SW 1271 (cell line): ENCODE data around the gene KCNN3.
"Not testable (repeated sequence)": the region's sequence is repeated elsewhere in the genome, so short reads cannot be mapped to it uniquely, and the experiment has no call there.

ENCODE experiments used
- DNase-seq, 2 experiments: peaks; one replicate each; lab custom pipeline; 2025; lab: John Stamatoyannopoulos, UW

KCNN3 gene

GRCh38 chr1:154870115-154870571 is at the start of gene KCNN3:
Gene KCNN3, minus strand, starts transcription at chr1:154870281. Its CDS starts 317 bp downstream, at chr1:154869964.
- DNase-seq = no peak

DNA sequence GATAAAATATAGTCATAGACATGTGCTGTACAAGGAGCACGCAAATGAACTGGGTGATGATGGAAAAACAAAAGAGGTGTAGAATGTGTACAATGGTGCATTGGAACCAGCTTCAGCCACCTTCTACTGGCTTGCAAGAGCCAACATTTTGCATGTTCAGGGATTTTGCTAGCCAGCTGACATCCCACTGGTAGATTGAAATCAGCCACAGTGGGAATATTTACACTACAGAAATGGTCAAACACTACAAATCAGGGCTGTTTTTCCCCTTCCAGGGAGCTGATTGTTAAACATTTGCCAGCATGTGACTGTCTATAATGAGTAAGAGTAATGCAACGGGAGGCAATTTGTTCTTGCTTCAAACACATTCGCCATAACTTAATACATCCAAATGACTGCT is 43.2 kb upstream of the KCNN3 start:
- DNase-seq = no peak

DNA sequence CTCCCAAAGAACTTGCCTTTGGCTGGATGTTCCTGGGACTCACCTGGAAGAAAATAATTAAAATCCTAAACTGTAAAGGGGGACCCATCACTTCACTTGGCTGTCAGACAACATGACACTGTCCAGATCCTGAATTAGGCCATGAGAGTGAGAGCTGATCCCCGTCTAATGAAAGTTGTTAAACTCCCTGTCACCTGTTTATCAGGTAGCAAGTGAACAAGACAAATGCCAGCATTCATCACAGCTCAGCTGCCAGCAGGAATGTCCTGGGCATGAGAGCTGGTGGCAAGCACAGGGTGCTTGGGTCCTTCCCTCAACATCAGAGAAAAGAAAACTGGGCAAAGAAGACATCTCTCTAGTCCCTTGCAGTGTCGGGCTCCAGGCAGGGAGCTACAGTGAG is 42.7 kb upstream of the KCNN3 start:
- no peak for DNase-seq

DNA sequence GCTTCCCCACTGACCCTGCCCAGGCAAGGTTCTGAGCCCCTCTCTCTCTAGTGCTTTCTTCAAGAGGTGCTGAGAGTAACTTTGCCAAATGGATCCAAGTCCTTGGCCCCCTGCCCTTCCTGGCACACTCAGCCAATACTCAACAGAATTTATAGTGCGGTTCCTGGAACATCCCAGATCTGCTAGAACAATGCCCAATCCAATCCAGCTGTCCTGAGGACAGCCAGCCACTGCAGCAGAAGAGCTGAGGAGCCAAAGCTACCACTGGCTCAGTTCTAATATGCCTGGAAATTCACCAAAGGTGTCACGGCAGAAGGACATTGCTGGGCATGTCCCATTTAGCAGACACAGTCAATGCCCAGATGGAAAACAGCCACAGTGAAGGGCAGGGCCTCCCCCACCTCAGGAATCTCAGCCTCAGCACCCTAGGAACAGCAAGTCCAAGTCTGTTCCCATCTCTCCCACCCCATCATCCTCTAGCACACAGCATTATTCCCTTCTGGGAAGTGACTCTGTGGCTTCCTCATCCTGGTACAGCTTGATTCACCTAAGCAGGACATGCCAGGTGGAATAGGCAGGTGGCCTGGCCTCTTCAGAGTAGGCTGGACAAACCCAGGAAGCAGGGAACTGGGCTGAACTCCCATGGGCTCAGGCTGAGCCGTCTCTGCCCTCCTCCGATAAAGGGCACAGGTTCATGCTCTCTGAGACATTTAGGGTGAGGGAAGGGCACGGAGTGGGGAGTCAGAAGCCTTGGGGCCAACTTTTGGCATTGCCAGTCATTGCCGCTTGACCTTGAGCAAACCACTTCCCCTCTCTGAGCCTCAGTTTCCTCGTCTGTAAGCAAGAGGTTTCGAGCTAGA is 41.8 kb upstream of the KCNN3 start:
- no peak for DNase-seq

GRCh38 chr1:154910851-154911250 is 40.8 kb upstream of the KCNN3 start:
- no peak for DNase-seq

- no peak for DNase-seq
Observed at GRCh38 chr1:154908937-154909336, 38.9 kb upstream of the KCNN3 start.

GRCh38 chr1:154908129-154908528 is 38.0 kb upstream of the KCNN3 start:
- DNase-seq = not testable (repeated sequence)

- DNase-seq = no peak
Observed at GRCh38 chr1:154906621-154907081, 36.6 kb upstream of the KCNN3 start.

DNA sequence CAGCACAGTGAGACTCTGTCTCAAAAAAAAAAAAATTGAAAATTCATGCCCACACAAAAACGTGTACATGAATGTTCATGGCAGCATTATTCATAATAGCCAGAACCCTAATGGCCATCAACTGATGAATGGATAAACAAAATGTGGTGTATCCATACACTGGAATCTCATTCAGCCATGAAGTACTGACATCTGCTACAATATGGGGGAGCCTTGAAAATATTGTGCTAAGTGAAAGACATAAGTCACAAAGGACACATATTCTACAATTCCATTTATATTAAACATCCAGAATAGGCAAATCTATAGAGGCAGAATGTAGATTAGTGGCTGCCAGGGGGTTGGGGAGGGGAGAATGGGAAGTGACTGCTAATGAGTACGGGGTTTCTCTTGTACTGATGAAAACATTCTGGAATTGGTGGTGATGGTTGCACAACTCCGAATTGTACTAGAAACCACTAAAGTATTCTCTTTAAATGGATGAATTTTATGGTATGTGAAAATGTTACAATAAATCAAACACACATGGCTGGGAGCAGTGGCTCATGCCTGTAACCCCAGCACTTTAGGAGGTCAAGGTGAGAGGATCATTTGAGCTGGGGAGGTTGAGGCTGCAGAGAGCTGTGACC is 33.0 kb upstream of the KCNN3 start:
- DNase-seq = no peak

GRCh38 chr1:154901591-154901990 is 31.5 kb upstream of the KCNN3 start:
- no peak for DNase-seq

- DNase-seq = no peak
Observed at GRCh38 chr1:154899041-154899440, 29.0 kb upstream of the KCNN3 start.

- DNase-seq = no peak
Observed at GRCh38 chr1:154896771-154897286, 26.7 kb upstream of the KCNN3 start.

DNA sequence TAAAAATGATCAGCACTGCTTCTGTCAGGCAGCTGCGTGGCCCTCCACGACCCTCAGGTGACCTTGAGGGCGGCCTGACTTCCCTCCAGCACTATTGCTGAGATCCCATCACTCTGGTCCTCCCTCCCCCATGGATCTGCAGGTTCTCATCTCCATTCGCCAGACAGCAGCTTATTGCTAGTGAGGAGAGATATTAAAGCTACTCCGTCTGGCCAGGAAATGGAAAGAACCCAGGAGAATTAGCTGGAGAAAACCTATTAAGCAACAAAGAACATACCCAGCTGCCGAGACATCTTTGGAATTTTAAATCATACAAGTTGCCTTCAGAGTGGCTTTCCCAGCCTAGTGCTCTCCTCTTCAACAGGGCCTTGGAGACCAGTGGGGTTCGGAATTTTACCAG is 25.7 kb upstream of the KCNN3 start:
- no peak for DNase-seq

DNA sequence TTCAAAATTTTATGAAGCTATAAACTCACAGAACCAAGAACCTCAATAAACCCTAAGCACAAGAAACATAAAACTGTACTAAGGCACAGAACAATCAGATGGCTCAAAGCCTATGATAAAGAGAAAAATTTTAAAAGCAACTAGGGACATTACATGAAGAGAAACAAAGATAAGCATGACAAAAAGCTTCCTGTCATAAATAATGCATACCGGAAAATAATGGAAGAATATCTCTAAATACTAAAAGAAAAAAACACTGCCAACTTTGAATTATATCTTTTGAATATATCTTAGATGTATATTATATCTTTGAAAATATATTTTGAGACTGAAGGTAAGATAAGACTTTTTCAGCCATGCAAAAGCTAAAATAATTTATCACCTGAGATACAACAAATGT is 21.4 kb upstream of the KCNN3 start:
- DNase-seq = no peak

DNA sequence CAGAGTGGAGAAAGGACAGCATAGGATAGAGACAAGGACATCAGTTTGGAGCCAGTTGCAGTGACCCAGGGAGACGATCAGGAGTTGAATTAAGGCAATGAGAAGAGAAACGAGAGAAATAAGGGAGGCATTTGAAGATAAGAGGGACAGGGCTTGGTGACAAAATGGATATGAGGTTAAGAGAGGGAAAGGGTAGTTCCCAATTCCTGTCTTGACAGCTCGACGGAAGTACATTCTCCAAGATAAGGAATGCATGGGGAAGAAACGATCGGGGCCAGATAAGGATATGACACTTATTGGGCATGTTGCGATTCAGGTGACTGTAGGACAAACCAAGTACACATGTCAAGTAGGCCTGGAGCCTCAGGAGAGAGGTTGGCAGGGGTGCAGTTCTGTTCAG is 18.7 kb upstream of the KCNN3 start:
- DNase-seq = no peak

- no peak for DNase-seq
Observed at GRCh38 chr1:154886281-154887015, 16.4 kb upstream of the KCNN3 start.

GRCh38 chr1:154884869-154885701 is 15.0 kb upstream of the KCNN3 start:
- no peak for DNase-seq

DNA sequence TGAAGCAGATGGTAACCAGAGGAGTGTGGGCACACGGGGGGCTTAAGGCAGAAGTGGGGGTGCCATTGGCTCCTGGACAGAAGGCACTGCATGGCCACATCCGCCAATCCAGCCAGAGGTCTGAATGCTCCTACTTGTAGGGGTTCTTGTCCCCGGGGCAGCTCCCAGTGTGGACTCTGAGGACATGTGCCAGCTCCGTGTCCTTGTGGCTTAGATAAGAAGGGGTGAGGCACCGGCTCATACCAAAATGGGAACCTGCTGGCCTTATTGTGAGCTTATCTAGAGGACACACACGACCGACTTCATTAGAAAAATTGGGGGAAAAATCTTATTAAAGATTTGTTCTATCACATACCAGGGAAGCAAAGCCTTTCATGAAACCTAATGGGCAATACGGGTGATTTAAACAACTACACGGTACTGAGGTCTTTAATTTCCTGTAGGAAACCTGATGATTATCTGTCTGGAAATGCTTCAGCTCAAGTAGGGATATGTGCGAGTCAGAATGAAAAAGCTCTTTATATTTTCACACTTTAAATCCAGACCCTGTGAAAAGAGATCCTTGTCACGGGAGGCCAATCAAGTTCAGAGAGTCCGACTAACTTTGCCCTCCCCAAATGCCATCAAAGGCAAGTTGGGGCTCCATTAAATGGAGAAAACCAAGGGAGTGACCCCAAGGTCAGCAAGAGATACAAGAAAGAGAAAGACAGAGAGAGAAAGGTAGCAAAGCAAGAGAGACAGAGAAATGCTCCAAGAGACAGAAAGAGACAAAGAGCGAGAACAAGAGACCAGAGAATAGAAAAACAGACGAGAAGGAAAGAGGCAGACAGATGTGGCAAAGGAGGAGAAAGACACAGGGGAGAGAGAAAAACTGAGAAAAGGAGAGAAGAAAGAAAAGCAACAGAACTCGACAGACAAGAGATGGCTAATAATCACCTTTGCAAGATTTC is 14.1 kb upstream of the KCNN3 start:
- no peak for DNase-seq

DNA sequence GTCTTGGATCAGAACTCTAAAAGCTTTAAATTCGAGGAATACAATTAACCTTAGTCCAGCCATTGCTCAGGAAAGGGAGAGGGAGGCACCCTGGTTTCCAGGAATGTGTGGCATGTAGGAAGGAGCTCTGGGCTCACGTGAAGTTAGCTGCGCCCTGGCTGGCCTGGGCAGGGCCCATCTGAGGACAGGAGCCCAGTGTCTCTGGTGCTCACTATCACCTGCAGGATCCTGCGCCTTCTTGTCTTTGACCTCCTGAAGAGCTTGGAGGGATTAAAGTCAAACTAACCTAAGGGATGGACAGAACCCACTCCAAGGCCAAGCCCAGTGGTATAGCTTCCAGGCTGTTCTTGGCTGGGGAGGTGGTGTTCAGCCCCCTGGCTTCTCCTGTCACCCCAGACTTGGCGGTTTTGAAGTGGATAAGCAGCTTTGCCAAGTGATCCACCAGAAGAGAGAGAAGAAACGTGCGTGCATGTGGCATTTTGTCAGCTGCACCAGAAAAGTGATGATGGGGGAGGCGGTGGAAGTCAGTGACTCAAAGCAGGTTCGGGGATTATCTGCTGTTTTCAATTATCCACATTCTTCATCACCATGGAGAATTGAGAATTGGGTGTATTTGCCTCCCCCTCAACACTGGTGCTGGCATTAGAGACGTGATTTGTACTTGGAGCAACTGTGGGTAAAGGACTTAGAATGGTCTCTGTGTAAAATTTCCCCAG is 11.9 kb upstream of the KCNN3 start:
- no peak for DNase-seq

GRCh38 chr1:154880671-154881070 is 10.6 kb upstream of the KCNN3 start:
- DNase-seq = no peak
